ENCODE measurements around the gene ARHGEF10L.

Gene ARHGEF10L

DNA sequence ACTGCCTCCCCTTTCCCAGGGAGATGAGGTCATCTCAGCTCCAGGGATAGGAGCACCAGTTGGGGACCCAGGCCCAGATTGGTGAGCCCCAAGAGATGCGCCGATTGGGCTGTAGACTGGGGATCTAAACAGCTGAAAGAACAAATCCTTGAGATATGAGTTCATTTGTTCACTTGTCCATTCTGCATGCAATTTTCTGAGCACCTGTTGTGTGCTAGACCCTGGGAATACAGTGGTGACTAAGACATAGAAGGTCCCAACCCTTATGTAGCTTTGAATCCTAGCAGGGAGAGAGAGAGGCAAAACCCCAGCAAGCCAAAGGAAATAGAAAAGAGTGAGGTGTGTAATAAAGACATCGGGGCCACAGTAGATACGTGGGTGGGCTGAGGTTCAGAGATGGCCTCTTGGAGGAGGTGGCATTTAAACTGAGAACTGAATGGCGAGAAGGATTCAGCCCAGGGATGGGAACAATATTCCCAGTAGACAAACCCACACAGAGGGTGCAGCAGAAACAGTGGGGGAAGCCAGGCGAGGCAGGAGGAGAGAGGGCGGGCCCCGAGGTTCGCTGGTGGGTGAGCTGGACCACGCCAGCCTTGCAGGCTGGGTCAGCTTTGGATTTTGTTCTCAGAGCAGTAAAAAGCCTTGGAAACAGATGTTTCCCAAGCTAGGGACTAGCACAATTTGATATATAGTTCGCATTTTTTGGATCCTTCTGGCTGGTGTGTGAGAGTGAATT is 110.0 kb downstream of the ARHGEF10L start:
- ATAC-seq (ENCODE audit: low read depth), result no peak
- Mint-ChIP-seq H3K4me1 (no peaks in the 10 kb centered on the region), H3K36me3 (no peaks in the 10 kb centered on the region), H3K27me3 (peaks cover 8% of the 10 kb centered on the region), H3K4me3 (no peak overlapping the region), H3K27ac (no peak overlapping the region), H3K9me3 (no peaks in the 10 kb centered on the region)
- DNase-seq (ENCODE audit: low spot score in 2 of 2), result no peak

DNA sequence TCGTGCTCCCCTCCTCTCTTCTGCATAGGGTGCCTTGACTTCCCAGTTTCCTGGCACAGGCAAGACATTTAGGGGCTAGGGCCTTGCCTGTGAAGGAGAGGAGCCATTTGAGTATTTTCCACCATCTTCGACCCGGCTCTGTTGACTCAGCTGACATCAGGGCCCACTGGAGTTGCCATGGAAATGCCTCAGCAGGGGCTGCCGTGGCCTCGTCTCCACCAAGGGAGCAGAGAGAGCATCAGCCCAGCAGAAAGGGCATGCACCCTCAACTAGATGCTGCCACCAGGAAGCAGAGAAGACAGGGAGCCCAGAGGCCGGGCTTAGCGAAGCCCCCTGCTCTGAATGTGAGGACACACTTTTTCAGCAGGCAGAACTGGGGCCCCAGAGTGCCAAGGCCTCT is 113.8 kb downstream of the ARHGEF10L start:
- DNase-seq (ENCODE audit: low spot score in 2 of 2) (no peak), ATAC-seq (ENCODE audit: low read depth) (no peak)
- Mint-ChIP-seq H3K4me1 (no peaks in the 10 kb centered on the region), H3K27ac (no peak overlapping the region), H3K4me3 (no peak overlapping the region), H3K9me3 (no peaks in the 10 kb centered on the region), H3K36me3 (no peaks in the 10 kb centered on the region), H3K27me3 (peaks cover 3% of the 10 kb centered on the region)

GRCh38 chr1:17653728-17654351 is 114.3 kb downstream of the ARHGEF10L start:
- peak; percentile 55 for ATAC-seq (ENCODE audit: low read depth)
- H3K27ac Mint-ChIP-seq, result no peak overlapping the region
- H3K36me3 Mint-ChIP-seq, result no peaks in the 10 kb centered on the region
- peaks cover 5% of the 10 kb centered on the region for H3K4me1 Mint-ChIP-seq
- DNase-seq (ENCODE audit: low spot score in 2 of 2), result peak; percentile 25 to 38
- H3K9me3 Mint-ChIP-seq, result no peaks in the 10 kb centered on the region
- H3K27me3 Mint-ChIP-seq, result peaks cover 3% of the 10 kb centered on the region
- no peak overlapping the region for H3K4me3 Mint-ChIP-seq

DNA sequence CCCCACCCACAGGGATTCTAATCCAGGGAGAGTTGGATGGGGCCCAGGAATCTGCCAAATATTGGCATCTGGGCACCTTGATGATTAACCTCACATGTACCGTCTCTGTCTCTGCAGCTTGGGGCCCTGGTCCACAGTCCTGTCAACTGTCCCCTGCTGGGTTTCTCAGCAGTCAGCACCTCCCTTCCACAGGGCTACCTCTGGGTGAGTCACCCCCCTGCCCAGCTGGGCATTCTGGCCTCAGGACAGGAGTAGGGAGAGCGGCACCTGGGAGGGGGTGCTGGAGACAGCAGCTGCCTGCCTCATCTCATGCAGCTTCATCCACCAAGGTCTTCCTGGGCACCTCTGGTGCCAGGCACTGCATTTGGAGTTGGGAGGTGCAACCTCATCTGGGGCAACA is 115.0 kb downstream of the ARHGEF10L start:
- H3K4me3 Mint-ChIP-seq, result no peak overlapping the region
- H3K9me3 Mint-ChIP-seq, result no peaks in the 10 kb centered on the region
- H3K4me1 Mint-ChIP-seq, result peaks cover 7% of the 10 kb centered on the region
- H3K27me3 Mint-ChIP-seq, result peaks cover 1% of the 10 kb centered on the region
- DNase-seq (ENCODE audit: low spot score in 2 of 2), result no peak
- H3K27ac Mint-ChIP-seq, result no peak overlapping the region
- no peaks in the 10 kb centered on the region for H3K36me3 Mint-ChIP-seq
- no peak for ATAC-seq (ENCODE audit: low read depth)

DNA sequence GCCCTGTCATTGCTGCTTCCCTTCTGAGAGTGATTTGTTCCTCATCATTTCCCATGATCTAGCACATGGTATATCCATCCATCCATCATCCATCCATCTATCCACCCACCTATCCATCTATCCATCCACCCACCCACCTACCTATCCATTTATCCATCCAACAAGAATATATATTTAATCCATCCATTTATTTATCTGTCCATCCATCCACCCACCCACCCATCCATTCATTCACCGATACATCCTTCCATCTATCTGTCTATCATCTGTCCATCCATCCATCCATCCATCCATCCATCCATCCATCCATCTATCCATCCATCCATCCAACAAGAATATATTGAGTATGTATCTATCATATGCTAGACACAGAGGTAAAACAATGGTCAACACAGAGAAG is 115.7 kb downstream of the ARHGEF10L start:
- ATAC-seq (ENCODE audit: low read depth) (no peak), DNase-seq (ENCODE audit: low spot score in 2 of 2) (no peak)
- Mint-ChIP-seq H3K4me3 (no peak overlapping the region), H3K27me3 (peaks cover 2% of the 10 kb centered on the region), H3K4me1 (peaks cover 7% of the 10 kb centered on the region), H3K27ac (no peak overlapping the region), H3K36me3 (no peaks in the 10 kb centered on the region), H3K9me3 (no peaks in the 10 kb centered on the region)

GRCh38 chr1:17655922-17656321 is 116.4 kb downstream of the ARHGEF10L start:
- no peak for DNase-seq (ENCODE audit: low spot score in 2 of 2)
- no peak for ATAC-seq (ENCODE audit: low read depth)
- Mint-ChIP-seq H3K27me3 (peaks cover 2% of the 10 kb centered on the region), H3K27ac (no peak overlapping the region), H3K9me3 (no peaks in the 10 kb centered on the region), H3K36me3 (no peaks in the 10 kb centered on the region), H3K4me3 (no peak overlapping the region), H3K4me1 (peaks cover 7% of the 10 kb centered on the region)

GRCh38 chr1:17657436-17657835 is 117.9 kb downstream of the ARHGEF10L start:
- no peak for ATAC-seq (ENCODE audit: low read depth)
- Mint-ChIP-seq H3K36me3 (no peaks in the 10 kb centered on the region), H3K4me3 (no peak overlapping the region), H3K9me3 (no peaks in the 10 kb centered on the region), H3K27ac (no peak overlapping the region), H3K27me3 (peaks cover 2% of the 10 kb centered on the region), H3K4me1 (peaks cover 7% of the 10 kb centered on the region)
- no peak for DNase-seq (ENCODE audit: low spot score in 2 of 2)

DNA sequence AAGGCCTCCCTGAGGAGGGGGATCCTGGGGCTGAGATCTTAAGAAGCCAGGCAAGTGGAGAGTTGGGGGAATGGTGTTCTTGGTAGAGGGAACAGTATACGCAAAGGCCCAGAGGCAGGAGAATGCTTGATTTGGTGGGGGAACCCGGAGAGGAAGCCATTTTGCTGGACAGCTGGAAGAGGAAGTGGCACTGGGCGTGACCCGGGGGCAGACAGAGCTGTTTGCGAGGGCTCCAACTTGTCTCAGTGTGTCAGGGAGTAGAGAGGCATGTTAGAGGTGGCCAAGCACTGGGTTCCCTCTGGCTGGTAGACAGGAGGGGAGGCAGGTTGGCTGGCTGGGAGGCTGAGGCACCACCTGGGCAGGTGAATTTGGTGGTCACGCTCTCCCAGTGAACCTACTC is 119.3 kb downstream of the ARHGEF10L start:
- Mint-ChIP-seq H3K27me3 (peaks cover 3% of the 10 kb centered on the region), H3K27ac (no peak overlapping the region), H3K36me3 (no peaks in the 10 kb centered on the region), H3K9me3 (no peaks in the 10 kb centered on the region), H3K4me1 (peaks cover 7% of the 10 kb centered on the region), H3K4me3 (no peak overlapping the region)
- ATAC-seq (ENCODE audit: low read depth), result no peak
- DNase-seq (ENCODE audit: low spot score in 2 of 2), result no peak

- ATAC-seq (ENCODE audit: low read depth), result peak; percentile 35
- no peak overlapping the region for H3K27ac Mint-ChIP-seq
- DNase-seq (ENCODE audit: low spot score in 2 of 2), result peak; percentile 57 to 66
These were observed 122.2 kb downstream of the ARHGEF10L start for GRCh38 chr1:17661546-17662157.

DNA sequence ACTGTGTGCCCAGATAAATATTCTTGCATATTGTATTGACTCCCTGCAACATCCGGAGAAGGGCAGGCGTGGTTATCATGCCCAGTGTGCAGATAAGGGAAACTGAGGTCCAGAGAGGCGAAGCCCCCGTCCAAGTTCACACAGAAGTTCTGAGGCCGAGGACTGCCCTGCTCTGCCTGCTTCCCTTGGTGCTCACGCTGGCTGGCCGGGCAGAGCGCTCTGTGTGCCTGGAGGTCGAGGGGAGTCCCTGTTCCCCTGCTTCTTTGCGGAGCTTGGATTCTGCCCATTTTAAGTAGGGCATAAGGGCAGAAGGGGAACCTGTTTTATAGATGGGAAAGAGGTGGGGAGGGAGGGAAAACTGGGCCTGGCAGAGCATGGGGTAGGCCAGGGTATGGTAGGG is 122.8 kb downstream of the ARHGEF10L start:
- DNase-seq (ENCODE audit: low spot score in 2 of 2) (no peak), ATAC-seq (ENCODE audit: low read depth) (no peak)
- peaks cover 7% of the 10 kb centered on the region for H3K4me1 Mint-ChIP-seq

More at GRCh38 chr1:17661546-17662157, 122.2 kb downstream of the ARHGEF10L start:
- Mint-ChIP-seq H3K27me3 (peaks cover 5% of the 10 kb centered on the region), H3K9me3 (no peaks in the 10 kb centered on the region), H3K4me1 (peaks cover 7% of the 10 kb centered on the region), H3K36me3 (no peaks in the 10 kb centered on the region), H3K4me3 (no peak overlapping the region)

GRCh38 chr1:17662786-17663185 is 123.3 kb downstream of the ARHGEF10L start:
- ATAC-seq (ENCODE audit: low read depth) (no peak), DNase-seq (ENCODE audit: low spot score in 2 of 2) (no peak)
- Mint-ChIP-seq H3K4me3 (no peak overlapping the region), H3K27me3 (peaks cover 5% of the 10 kb centered on the region), H3K36me3 (no peaks in the 10 kb centered on the region), H3K9me3 (no peaks in the 10 kb centered on the region), H3K27ac (no peak overlapping the region), H3K4me1 (peaks cover 7% of the 10 kb centered on the region)

More for the DNA sequence above, 122.8 kb downstream of the ARHGEF10L start:
- H3K36me3 Mint-ChIP-seq, result no peaks in the 10 kb centered on the region
- peaks cover 5% of the 10 kb centered on the region for H3K27me3 Mint-ChIP-seq
- no peak overlapping the region for H3K4me3 Mint-ChIP-seq
- no peak overlapping the region for H3K27ac Mint-ChIP-seq
- no peaks in the 10 kb centered on the region for H3K9me3 Mint-ChIP-seq

DNA sequence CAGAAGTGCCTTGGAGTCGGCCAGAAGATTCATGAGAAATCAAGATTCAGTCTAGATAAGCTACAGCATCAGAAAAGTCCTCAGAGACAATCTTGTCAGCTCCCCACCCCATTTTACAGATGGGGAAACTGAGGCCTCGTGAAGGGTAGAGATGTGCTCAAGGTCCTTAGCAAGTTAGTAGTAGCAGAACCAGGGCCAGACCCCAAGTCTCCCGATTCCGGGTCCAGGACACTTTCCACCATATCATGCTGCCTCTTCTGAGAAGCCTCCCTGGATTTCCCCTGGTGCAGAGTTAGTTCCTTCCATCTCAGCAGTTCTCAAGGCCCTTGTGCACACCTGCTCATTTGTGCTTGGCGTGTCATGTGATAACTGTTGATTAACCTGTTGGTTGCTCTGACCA is 124.1 kb downstream of the ARHGEF10L start:
- no peak for DNase-seq (ENCODE audit: low spot score in 2 of 2)
- H3K36me3 Mint-ChIP-seq, result no peaks in the 10 kb centered on the region
- no peak for ATAC-seq (ENCODE audit: low read depth)
- H3K9me3 Mint-ChIP-seq, result no peaks in the 10 kb centered on the region
- H3K27me3 Mint-ChIP-seq, result peaks cover 5% of the 10 kb centered on the region
- no peak overlapping the region for H3K4me3 Mint-ChIP-seq
- no peak overlapping the region for H3K27ac Mint-ChIP-seq
- peaks cover 4% of the 10 kb centered on the region for H3K4me1 Mint-ChIP-seq

DNA sequence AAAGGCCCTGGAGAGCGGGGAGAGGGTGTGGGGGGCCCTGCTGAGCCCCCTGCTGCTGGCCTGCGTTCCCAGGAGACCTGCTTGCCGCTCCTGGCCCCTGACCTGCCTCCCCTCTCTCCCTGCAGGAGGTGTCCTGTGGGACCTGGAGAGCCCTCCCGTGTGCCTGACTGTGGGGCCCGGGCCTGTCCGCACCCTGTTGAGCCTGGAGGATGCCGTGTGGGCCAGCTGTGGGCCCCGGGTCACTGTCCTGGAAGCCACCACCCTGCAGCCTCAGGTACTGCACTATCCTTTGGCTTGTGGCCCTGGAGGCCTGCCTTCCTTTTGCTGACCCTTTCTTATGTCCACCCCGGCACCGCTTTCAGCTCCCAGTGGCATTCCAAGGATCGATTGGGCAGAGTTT is 124.8 kb downstream of the ARHGEF10L start:
- ATAC-seq (ENCODE audit: low read depth) (no peak), DNase-seq (ENCODE audit: low spot score in 2 of 2) (no peak)
- Mint-ChIP-seq H3K4me3 (no peak overlapping the region), H3K9me3 (no peaks in the 10 kb centered on the region), H3K27ac (no peak overlapping the region), H3K4me1 (no peaks in the 10 kb centered on the region), H3K27me3 (peaks cover 5% of the 10 kb centered on the region), H3K36me3 (no peaks in the 10 kb centered on the region)

- peaks cover 3% of the 10 kb centered on the region for H3K27me3 Mint-ChIP-seq
- DNase-seq (ENCODE audit: low spot score in 2 of 2) (no peak), ATAC-seq (ENCODE audit: low read depth) (no peak)
- H3K27ac Mint-ChIP-seq, result no peak overlapping the region
- no peaks in the 10 kb centered on the region for H3K36me3 Mint-ChIP-seq
- H3K4me1 Mint-ChIP-seq, result no peaks in the 10 kb centered on the region
- no peaks in the 10 kb centered on the region for H3K9me3 Mint-ChIP-seq
- no peak overlapping the region for H3K4me3 Mint-ChIP-seq
These were observed 125.6 kb downstream of the ARHGEF10L start for GRCh38 chr1:17665054-17665453.

All from memory B cell (primary cell).